Thoracic aorta (tissue), 2 donors: ENCODE data around the gene ACAD10. TPM values are rescaled to one million over a fixed set of nuclear protein-coding genes. Genes with fewer than 3 reads are reported as not detected.

Source experiments
- ATAC-seq: fragments of 150-250 bp; one replicate; pipeline ENCODE4 v1.8.0; 2017; ENCODE audit warnings: low read depth; ENCODE audit not compliant: insufficient number of reproducible peaks, low FRiP score
- DNase-seq: peaks from one replicate; pipeline ENCODE4 v3.0.0-alpha.2; 2020; ENCODE audit warnings: low spot score
- H3K27ac ChIP-seq, 2 donors: fragments of 200-600 bp; sonication (generic); 1 replicate in 1 of 2; 2 replicates in 1 of 2; pipeline ENCODE4 v1.5.1; 2016; ENCODE audit warnings: mild to moderate bottlenecking in 2 of 2, moderate library complexity in 2 of 2
- H3K27me3 ChIP-seq: fragments of 200-600 bp; sonication (generic); replicated peaks from 2 replicates; pipeline ENCODE4 v1.6.0; 2016; ENCODE audit warnings: mild to moderate bottlenecking; ENCODE audit not compliant: insufficient read depth
- H3K36me3 ChIP-seq: fragments of 200-600 bp; sonication (generic); one replicate; pipeline ENCODE4 v1.5.1; 2016
- H3K4me1 ChIP-seq, 2 donors: fragments of 200-600 bp; sonication (generic); 1 replicate in 1 of 2; 2 replicates in 1 of 2; pipeline versions ENCODE4 v1.5.1 to v1.6.0; 2016; ENCODE audit warnings: low read depth in 2 of 2, mild to moderate bottlenecking in 1 of 2; ENCODE audit not compliant: control insufficient read depth in 1 of 2
- H3K4me3 ChIP-seq: fragments of 200-600 bp; sonication (generic); 2 replicates; pipeline ENCODE4 v1.5.1; 2016; ENCODE audit warnings: mild to moderate bottlenecking
- H3K9me3 ChIP-seq: fragments of 200-600 bp; sonication (generic); 2 replicates; pipeline ENCODE4 v1.5.1; 2016
- CTCF ChIP-seq: fragments of 200-600 bp; sonication (generic); IDR thresholded peaks from one replicate; pipeline ENCODE4 v1.5.1; 2019; ENCODE audit warnings: antibody characterized with exemption
- total RNA-seq, 2 donors: library from RNA; depleted of rRNA; stranded (reverse); fragments of >200 nt; gene quantifications; one replicate each; pipeline versions ENCODE4 v1.1.0 to v1.2.3, GENCODE V29; 2016

ACAD10 gene
- total RNA-seq, 2 donors from 2014 or later = 15.8 to 17.6 TPM

- DNase-seq = no peak
- peaks cover 73% of the 10 kb centered on the region for H3K36me3 ChIP-seq
- no peak for ATAC-seq
Measured at GRCh38 chr12:111803851-111804250, 118.0 kb downstream of the ACAD10 start.

DNA sequence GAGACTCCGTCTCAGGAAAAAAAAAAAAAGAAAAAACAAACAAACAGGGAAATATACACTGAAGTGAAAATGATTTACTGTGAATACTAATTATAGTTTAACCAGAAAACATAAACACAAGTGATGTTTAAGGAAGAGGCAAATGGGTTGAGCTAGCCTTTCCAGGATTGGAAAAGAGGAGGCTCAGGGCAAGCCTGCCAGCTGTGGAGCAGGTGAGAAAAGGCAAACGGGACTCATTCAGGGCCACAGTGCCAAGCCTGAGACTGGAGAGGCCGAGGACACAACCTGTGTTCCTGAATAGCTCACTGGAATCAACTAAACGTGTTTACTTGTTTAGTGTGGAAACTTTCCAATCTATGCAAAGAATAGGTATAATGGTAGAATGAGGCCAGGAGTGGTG is 120.5 kb downstream of the ACAD10 start:
- H3K27me3 ChIP-seq = no peaks in the 10 kb centered on the region
- no peak overlapping the region for H3K4me3 ChIP-seq
- peaks cover 68% of the 10 kb centered on the region for H3K36me3 ChIP-seq
- no peaks in the 10 kb centered on the region for H3K4me1 ChIP-seq
- no peak for DNase-seq
- H3K27ac ChIP-seq = no peak overlapping the region
- no peak for ATAC-seq
- TF ChIP-seq CTCF = no peak
- H3K9me3 ChIP-seq = no peaks in the 10 kb centered on the region

More at GRCh38 chr12:111803851-111804250, 118.0 kb downstream of the ACAD10 start:
- no peak overlapping the region for H3K27ac ChIP-seq
- no peaks in the 10 kb centered on the region for H3K4me1 ChIP-seq
- H3K4me3 ChIP-seq = no peak overlapping the region
- H3K27me3 ChIP-seq = no peaks in the 10 kb centered on the region
- H3K9me3 ChIP-seq = no peaks in the 10 kb centered on the region
- no peak for TF ChIP-seq CTCF

Other genes with a start within 250 kb of the ACAD10 start
- 100 to 1,000 TPM in 1 of 2 donors, 10 to 100 TPM in 1; 81.0 to 109 TPM for gene ATXN2, start 86.7 kb upstream of the ACAD10 start, total RNA-seq
- 10 to 100 TPM; 14.1 to 22.6 TPM for gene BRAP, start 97 bp upstream of the ACAD10 start, total RNA-seq
- gene ALDH2, start 80.9 kb downstream of the ACAD10 start, total RNA-seq = 100 to 1,000 TPM in 1 of 2 donors, 10 to 100 TPM in 1; 99.0 to 135 TPM
- gene MAPKAPK5, start 156.2 kb downstream of the ACAD10 start, total RNA-seq = 10 to 100 TPM; 35.7 to 72.2 TPM